Ectodermal cell (in vitro differentiated cells): ENCODE results near the gene TMEM253.
A peak's percentile ranks its signal among the peaks of the same experiment; 100 is the strongest.

Experiments
- H3K27ac ChIP-seq: 2 replicates; pipeline ENCODE4 v1.7.0; 2013; ENCODE audit warnings: mild to moderate bottlenecking, low read depth, low read length; ENCODE audit not compliant: insufficient read depth, poor library complexity, severe bottlenecking
- H3K27me3 ChIP-seq: 2 replicates; pipeline ENCODE4 v1.7.0; 2013; ENCODE audit warnings: mild to moderate bottlenecking, low read length; ENCODE audit not compliant: insufficient read depth, control insufficient read depth, poor library complexity, severe bottlenecking
- H3K36me3 ChIP-seq: one replicate; pipeline ENCODE4 v1.7.0; 2013; ENCODE audit warnings: low read length; ENCODE audit not compliant: control insufficient read depth, insufficient read depth
- H3K4me1 ChIP-seq: one replicate; pipeline ENCODE4 v1.7.0; 2013; ENCODE audit warnings: low read length; ENCODE audit not compliant: control insufficient read depth, insufficient read depth
- H3K4me3 ChIP-seq: 2 replicates; pipeline ENCODE4 v1.7.0; 2013; ENCODE audit warnings: low read depth, low read length, control low read depth; ENCODE audit not compliant: insufficient read depth
- H3K9me3 ChIP-seq: 2 replicates; pipeline ENCODE4 v1.7.0; 2013; ENCODE audit warnings: mild to moderate bottlenecking, low read length, moderate library complexity; ENCODE audit not compliant: control insufficient read depth
- WGBS, 2 experiments: methylation state at CpG; one replicate each; pipeline ENCODE4 v1.1.7; 2013; ENCODE audit warnings: missing lambda C conversion rate in 2 of 2; 5-methylcytosine and 5-hydroxymethylcytosine counted together

TMEM253 gene

GRCh38 chr14:21104448-21105060 lies 3.7 kb downstream of the TMEM253 start:
- H3K27ac ChIP-seq: peak overlapping the region; percentile 100
- peaks cover 33% of the 10 kb centered on the region for H3K4me1 ChIP-seq
- no peaks in the 10 kb centered on the region for H3K9me3 ChIP-seq
- no peaks in the 10 kb centered on the region for H3K27me3 ChIP-seq
- peak overlapping the region; percentile 93 for H3K4me3 ChIP-seq
- 11 to 14% methylated on average over 8 of the region's 8 CpGs for WGBS, 2 experiments
- no peaks in the 10 kb centered on the region for H3K36me3 ChIP-seq

GRCh38 chr14:21105095-21105494 lies 4.2 kb downstream of the TMEM253 start:
- no peaks in the 10 kb centered on the region for H3K36me3 ChIP-seq
- H3K4me3 ChIP-seq: no peak overlapping the region
- peaks cover 29% of the 10 kb centered on the region for H3K4me1 ChIP-seq
- 92 to 95% methylated on average over 8 of the region's 8 CpGs for WGBS, 2 experiments
- no peak overlapping the region for H3K27ac ChIP-seq
- no peaks in the 10 kb centered on the region for H3K9me3 ChIP-seq
- no peaks in the 10 kb centered on the region for H3K27me3 ChIP-seq

- 79 to 82% methylated on average over 4 of the region's 4 CpGs for WGBS, 2 experiments
- Histone ChIP-seq H3K36me3 (no peaks in the 10 kb centered on the region), H3K4me3 (no peak overlapping the region), H3K27me3 (no peaks in the 10 kb centered on the region), H3K9me3 (no peaks in the 10 kb centered on the region), H3K27ac (no peak overlapping the region), H3K4me1 (peaks cover 29% of the 10 kb centered on the region)
Observed at GRCh38 chr14:21106176-21106497, 5.3 kb downstream of the TMEM253 start.

DNA sequence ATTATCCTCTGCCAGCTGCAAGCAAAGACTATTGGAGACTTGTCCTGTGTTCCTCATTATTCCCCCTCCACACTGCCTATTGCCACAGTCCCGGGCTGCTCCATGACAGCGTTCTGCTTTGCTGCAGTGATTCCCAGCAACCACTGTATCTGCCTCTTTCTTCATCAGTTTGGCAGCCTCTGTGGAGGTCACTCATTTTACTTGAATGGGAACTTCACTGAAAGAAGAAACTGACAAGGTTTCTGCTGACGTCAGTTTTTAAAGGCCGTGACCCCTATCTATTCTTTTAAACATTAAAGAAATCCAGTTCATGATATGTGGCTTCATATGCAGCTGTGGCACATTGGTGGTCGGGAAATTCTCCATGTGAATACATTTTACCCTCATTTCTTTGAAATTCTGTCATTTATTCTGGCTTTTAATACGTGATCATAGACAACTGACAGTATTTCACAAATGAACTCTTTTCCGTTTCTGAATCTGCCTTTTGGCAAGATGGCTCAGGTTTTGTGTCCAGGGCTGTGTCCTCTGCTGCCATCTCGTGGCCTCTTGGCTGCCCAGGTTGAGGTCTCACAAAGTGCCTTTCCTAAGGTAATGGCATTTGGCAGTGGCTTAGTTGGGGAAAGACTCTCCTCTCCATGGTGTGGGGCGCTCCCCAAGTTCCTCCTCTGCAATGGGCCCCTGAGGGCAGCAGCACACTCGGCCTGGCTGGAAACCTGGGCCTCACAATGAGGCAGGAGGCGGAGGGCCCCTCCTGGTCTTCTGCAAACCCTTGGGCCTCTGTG lies 5.8 kb downstream of the TMEM253 start:
- WGBS, 2 experiments: 31 to 33% methylated on average over 11 of the region's 11 CpGs
- Histone ChIP-seq H3K9me3 (no peaks in the 10 kb centered on the region), H3K4me3 (no peak overlapping the region), H3K4me1 (peaks cover 29% of the 10 kb centered on the region), H3K36me3 (no peaks in the 10 kb centered on the region), H3K27ac (no peak overlapping the region), H3K27me3 (no peaks in the 10 kb centered on the region)

- no peaks in the 10 kb centered on the region for H3K36me3 ChIP-seq
- H3K27ac ChIP-seq: no peak overlapping the region
- no peak overlapping the region for H3K4me3 ChIP-seq
- WGBS, 2 experiments: 85 to 86% methylated on average over 5 of the region's 5 CpGs
- H3K27me3 ChIP-seq: no peaks in the 10 kb centered on the region
- H3K9me3 ChIP-seq: no peaks in the 10 kb centered on the region
- H3K4me1 ChIP-seq: peaks cover 26% of the 10 kb centered on the region
Observed at GRCh38 chr14:21107283-21107800, 6.5 kb downstream of the TMEM253 start.

GRCh38 chr14:21108791-21109190 lies 7.9 kb downstream of the TMEM253 start:
- Histone ChIP-seq H3K4me1 (peaks cover 16% of the 10 kb centered on the region), H3K9me3 (no peaks in the 10 kb centered on the region), H3K36me3 (no peaks in the 10 kb centered on the region), H3K27ac (no peak overlapping the region), H3K4me3 (no peak overlapping the region), H3K27me3 (no peaks in the 10 kb centered on the region)
- 92 to 95% methylated on average over 4 of the region's 4 CpGs for WGBS, 2 experiments

DNA sequence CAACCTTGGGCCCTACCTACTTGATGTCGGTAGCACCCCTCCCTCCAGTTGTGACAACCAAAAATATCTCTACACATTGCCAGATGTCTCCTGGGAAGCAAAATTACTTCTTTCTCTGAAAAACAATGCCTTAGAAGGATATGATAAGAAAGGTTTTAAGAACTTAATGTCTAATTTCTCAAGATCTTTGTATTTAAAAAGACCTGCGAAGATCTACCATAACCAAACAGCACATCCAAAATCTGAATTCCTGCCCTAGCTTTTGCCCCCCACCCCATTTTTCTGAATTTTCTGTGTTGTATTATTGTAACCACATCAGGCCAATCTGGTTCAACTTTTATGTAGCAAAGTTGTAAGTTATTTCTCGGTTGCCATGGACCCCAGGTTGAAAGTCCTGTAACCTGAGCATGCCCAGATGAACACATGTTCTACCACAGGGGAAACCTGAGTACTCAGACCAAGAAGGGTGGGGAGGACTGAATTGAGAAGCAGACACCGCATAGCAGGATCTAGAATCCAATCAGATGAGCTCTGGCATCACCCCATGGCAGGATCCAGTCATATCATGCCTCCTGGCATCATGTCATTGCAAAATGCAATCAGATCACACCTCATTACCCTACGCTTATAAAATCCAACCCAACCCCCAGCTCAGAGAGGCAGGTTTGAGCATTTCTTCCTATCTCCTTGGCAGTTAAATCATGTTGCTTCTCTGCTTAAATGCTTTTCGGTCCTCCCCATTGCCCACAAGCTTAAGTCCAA lies 8.7 kb downstream of the TMEM253 start:
- Histone ChIP-seq H3K27ac (no peak overlapping the region), H3K27me3 (no peaks in the 10 kb centered on the region)
- WGBS, 2 experiments: 88 to 94% methylated on average over 4 to 6 of the region's 6 CpGs

DNA sequence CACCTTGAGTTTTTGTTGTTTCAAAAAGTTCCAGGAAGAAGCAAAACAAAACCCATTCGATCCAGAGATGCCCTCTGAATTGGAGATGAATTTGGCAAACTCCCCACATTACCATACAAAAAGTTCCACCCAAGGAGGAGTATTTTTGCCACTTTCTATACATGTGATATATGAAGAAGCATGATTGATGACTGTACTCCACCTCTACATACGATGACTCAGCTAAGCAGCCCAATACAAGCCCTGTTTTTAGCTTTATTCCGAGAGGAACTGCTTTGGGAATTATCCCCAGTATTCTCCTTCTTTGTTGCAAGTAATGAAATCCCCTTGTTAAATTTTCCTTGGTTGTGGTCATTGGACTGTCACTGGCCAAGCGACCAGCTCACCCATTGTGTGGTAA lies 11.4 kb downstream of the TMEM253 start:
- no peak overlapping the region for H3K4me3 ChIP-seq
- H3K4me1 ChIP-seq: no peaks in the 10 kb centered on the region
- WGBS, 2 experiments: 92 to 98% methylated on average over 3 to 4 of the region's 4 CpGs
- no peaks in the 10 kb centered on the region for H3K9me3 ChIP-seq
- H3K36me3 ChIP-seq: no peaks in the 10 kb centered on the region
- no peak overlapping the region for H3K27ac ChIP-seq
- H3K27me3 ChIP-seq: no peaks in the 10 kb centered on the region

More for the DNA sequence above, 8.7 kb downstream of the TMEM253 start:
- Histone ChIP-seq H3K4me1 (peaks cover 15% of the 10 kb centered on the region), H3K36me3 (no peaks in the 10 kb centered on the region), H3K9me3 (no peaks in the 10 kb centered on the region), H3K4me3 (no peak overlapping the region)

DNA sequence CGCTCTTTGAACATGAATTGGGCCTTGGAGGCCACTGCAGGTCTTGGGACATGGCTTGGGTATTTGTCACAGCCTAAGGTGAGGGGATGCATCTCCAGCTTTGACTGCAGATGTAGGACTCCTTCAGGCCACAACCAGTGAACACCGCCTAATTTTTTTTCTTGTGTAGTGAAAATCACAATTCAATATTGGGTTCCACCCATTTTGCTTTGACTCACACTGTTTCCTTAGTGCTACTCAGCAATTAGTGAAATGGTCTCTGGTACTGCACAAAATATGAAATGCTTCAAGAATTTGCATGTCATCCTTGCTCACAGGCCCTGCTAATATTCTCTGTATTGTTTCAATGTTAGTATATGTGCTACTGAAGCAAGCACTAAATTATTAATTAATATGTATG lies 12.5 kb downstream of the TMEM253 start:
- H3K36me3 ChIP-seq: no peaks in the 10 kb centered on the region
- no peaks in the 10 kb centered on the region for H3K9me3 ChIP-seq
- WGBS, 2 experiments: 90 to 96% methylated on average over 2 of the region's 2 CpGs
- no peak overlapping the region for H3K4me3 ChIP-seq
- no peak overlapping the region for H3K27ac ChIP-seq
- no peaks in the 10 kb centered on the region for H3K4me1 ChIP-seq
- no peaks in the 10 kb centered on the region for H3K27me3 ChIP-seq

- Histone ChIP-seq H3K9me3 (no peaks in the 10 kb centered on the region), H3K27ac (no peak overlapping the region), H3K27me3 (no peaks in the 10 kb centered on the region), H3K36me3 (no peaks in the 10 kb centered on the region), H3K4me1 (no peaks in the 10 kb centered on the region), H3K4me3 (no peak overlapping the region)
- 96 to 98% methylated on average over 3 of the region's 3 CpGs for WGBS, 2 experiments
Observed at GRCh38 chr14:21118933-21119332, 18.1 kb downstream of the TMEM253 start.
